SK-N-SH treated with all-trans-retinoic acid at 6 μM for 48 hours (cell line): ENCODE results near the gene SLC25A36.

ENCODE experiments used
- CREB5 ChIP-seq: fragments of 250-450 bp; sonication (Bioruptor Pico); IDR thresholded peaks from 2 replicates; pipeline ENCODE4 v1.5.1; 2020; ENCODE audit warnings: low read depth, mild to moderate bottlenecking, moderate library complexity
- ESRRG ChIP-seq: fragments of 250-450 bp; sonication (Bioruptor Pico); IDR thresholded peaks from 2 replicates; pipeline ENCODE4 v1.6.1; 2021; ENCODE audit warnings: mild to moderate bottlenecking
- ISL1 ChIP-seq: fragments of 250-450 bp; sonication (Bioruptor Pico); IDR thresholded peaks from 2 replicates; pipeline ENCODE4 v2.1.2; 2022; ENCODE audit warnings: mild to moderate bottlenecking, moderate library complexity
- OSR1 ChIP-seq: fragments of 250-450 bp; sonication (Bioruptor Pico); IDR thresholded peaks from 2 replicates; pipeline ENCODE4 v1.8.0; 2022; ENCODE audit warnings: moderate library complexity, mild to moderate bottlenecking, inconsistent platforms
- RARB ChIP-seq: fragments of 250-450 bp; sonication (Bioruptor Pico); IDR thresholded peaks from 2 replicates; pipeline ENCODE4 v1.8.0; 2021; ENCODE audit warnings: mild to moderate bottlenecking, moderate library complexity
- ZFP3 ChIP-seq: fragments of 250-450 bp; sonication (Bioruptor Pico); IDR thresholded peaks from 2 replicates; pipeline ENCODE4 v1.5.0; 2020; ENCODE audit warnings: mild to moderate bottlenecking, moderate library complexity
- ZNF8 ChIP-seq: fragments of 450-650 bp; formaldehyde crosslinking; IDR thresholded peaks from 2 replicates; pipeline ENCODE4 v1.5.0; 2020; ENCODE audit warnings: mild to moderate bottlenecking, moderate library complexity

GRCh38 chr3:141009496-141009895 lies 67.9 kb downstream of the SLC25A36 start:
- no peak for TF ChIP-seq RARB (CRISPR knock-in tag)
- TF ChIP-seq ESRRG (CRISPR knock-in tag): no peak
- no peak for TF ChIP-seq OSR1 (CRISPR knock-in tag)
- TF ChIP-seq CREB5 (CRISPR knock-in tag): no peak
- TF ChIP-seq ZFP3: no peak
- TF ChIP-seq ZNF8 (CRISPR knock-in tag): no peak
- no peak for TF ChIP-seq ISL1 (CRISPR knock-in tag)
